ENCODE data around the gene TGFB2.

Gene TGFB2

GRCh38 chr1:218383051-218383450, 37.9 kb downstream of the TGFB2 start:
- H2AK5ac ChIP-seq (ENCODE audit: low read length, severe bottlenecking): no peak overlapping the region
- H3K4me2 ChIP-seq (ENCODE audit: low read length, poor library complexity, severe bottlenecking): no peak overlapping the region
- H3K36me3 ChIP-seq (ENCODE audit: control insufficient read depth in 1 of 2, insufficient read depth in 2 of 2, low read depth in 1 of 2, low read length in 2 of 2): peaks cover 0 to 8% of the 10 kb centered on the region in 2 experiments
- H2BK5ac ChIP-seq (ENCODE audit: low read depth, low read length, poor library complexity, severe bottlenecking): no peak overlapping the region
- H3K4me1 ChIP-seq (ENCODE audit: control insufficient read depth, insufficient read depth, low read depth, low read length): peaks cover 14% of the 10 kb centered on the region
- no peaks in the 10 kb centered on the region for H3K9me3 ChIP-seq (ENCODE audit: control insufficient read depth, low read length)
- H3K4ac ChIP-seq (ENCODE audit: low read depth in 1 of 2, low read length in 2 of 2): no peak overlapping the region
- no peak overlapping the region for H2BK15ac ChIP-seq (ENCODE audit: low read depth, poor library complexity, severe bottlenecking)
- H3K23ac ChIP-seq (ENCODE audit: low read length in 2 of 2): no peak overlapping the region
- H2AFZ ChIP-seq (ENCODE audit: low read depth, low read length): no peak overlapping the region
- H3K79me1 ChIP-seq (replicated peaks; ENCODE audit: low read length, poor library complexity, severe bottlenecking): peaks cover 5% of the 10 kb centered on the region
- no peak for DNase-seq
- no peak overlapping the region for H3K14ac ChIP-seq (ENCODE audit: low read length in 2 of 2)
- H4K8ac ChIP-seq (ENCODE audit: low read length): no peak overlapping the region
- no peak overlapping the region for H2BK120ac ChIP-seq (ENCODE audit: low read depth, low read length)
- peak overlapping the region; percentile 1 for H3K27ac ChIP-seq (ENCODE audit: low read length, poor library complexity, severe bottlenecking)
- no peak overlapping the region for H3K4me3 ChIP-seq (ENCODE audit: insufficient read depth in 1 of 2, low read depth in 1 of 2, low read length in 2 of 2)
- H4K91ac ChIP-seq (ENCODE audit: low read length): no peak overlapping the region
- no peak overlapping the region for H3K9ac ChIP-seq (ENCODE audit: low read length)
- WGBS: 86% methylated on average over 2 of the region's 2 CpGs
- no peak overlapping the region for H2BK12ac ChIP-seq (ENCODE audit: low read length in 2 of 2)
- no peak overlapping the region for H3K18ac ChIP-seq (ENCODE audit: low read depth in 1 of 2, low read length in 2 of 2)
- no peaks in the 10 kb centered on the region for H3K27me3 ChIP-seq (ENCODE audit: control insufficient read depth in 1 of 2, insufficient read depth in 1 of 2, low read length in 2 of 2)

- Histone ChIP-seq H3K14ac (ENCODE audit: low read length in 2 of 2) (no peak overlapping the region), H2BK12ac (ENCODE audit: low read length in 2 of 2) (no peak overlapping the region), H3K79me1 (replicated peaks; ENCODE audit: low read length, poor library complexity, severe bottlenecking) (peaks cover 8% of the 10 kb centered on the region), H3K4me3 (ENCODE audit: insufficient read depth in 1 of 2, low read depth in 1 of 2, low read length in 2 of 2) (no peak overlapping the region), H3K36me3 (ENCODE audit: control insufficient read depth in 1 of 2, insufficient read depth in 2 of 2, low read depth in 1 of 2, low read length in 2 of 2) (peaks cover 0 to 5% of the 10 kb centered on the region in 2 experiments), H2BK15ac (ENCODE audit: low read depth, poor library complexity, severe bottlenecking) (no peak overlapping the region), H3K9ac (ENCODE audit: low read length) (no peak overlapping the region), H3K4ac (ENCODE audit: low read depth in 1 of 2, low read length in 2 of 2) (no peak overlapping the region), H2BK5ac (ENCODE audit: low read depth, low read length, poor library complexity, severe bottlenecking) (no peak overlapping the region), H3K4me1 (ENCODE audit: control insufficient read depth, insufficient read depth, low read depth, low read length) (peaks cover 10% of the 10 kb centered on the region), H4K8ac (ENCODE audit: low read length) (no peak overlapping the region), H2BK120ac (ENCODE audit: low read depth, low read length) (no peak overlapping the region), H2AFZ (ENCODE audit: low read depth, low read length) (no peak overlapping the region), H2AK5ac (ENCODE audit: low read length, severe bottlenecking) (no peak overlapping the region), H3K27me3 (ENCODE audit: control insufficient read depth in 1 of 2, insufficient read depth in 1 of 2, low read length in 2 of 2) (no peaks in the 10 kb centered on the region), H3K27ac (ENCODE audit: low read length, poor library complexity, severe bottlenecking) (peak overlapping the region; percentile 1), H3K9me3 (ENCODE audit: control insufficient read depth, low read length) (no peaks in the 10 kb centered on the region), H4K91ac (ENCODE audit: low read length) (no peak overlapping the region), H3K18ac (ENCODE audit: low read depth in 1 of 2, low read length in 2 of 2) (no peak overlapping the region), H3K4me2 (ENCODE audit: low read length, poor library complexity, severe bottlenecking) (no peak overlapping the region), H3K23ac (ENCODE audit: low read length in 2 of 2) (no peak overlapping the region)
- WGBS: 86% methylated on average over 4 of the region's 8 CpGs
- no peak for DNase-seq
These were observed 38.5 kb downstream of the TGFB2 start for GRCh38 chr1:218383681-218384080.

- 49% methylated on average over 5 of the region's 6 CpGs for WGBS
- no peaks in the 10 kb centered on the region for H3K9me3 ChIP-seq (ENCODE audit: control insufficient read depth, low read length)
These were observed 39.5 kb downstream of the TGFB2 start for GRCh38 chr1:218384581-218384993.

GRCh38 chr1:218388591-218388990, 43.5 kb downstream of the TGFB2 start:
- Histone ChIP-seq H4K91ac (ENCODE audit: low read length) (no peak overlapping the region), H2BK12ac (ENCODE audit: low read length in 2 of 2) (no peak overlapping the region), H2BK5ac (ENCODE audit: low read depth, low read length, poor library complexity, severe bottlenecking) (no peak overlapping the region), H3K4me1 (ENCODE audit: control insufficient read depth, insufficient read depth, low read depth, low read length) (peaks cover 6% of the 10 kb centered on the region), H2AK5ac (ENCODE audit: low read length, severe bottlenecking) (no peak overlapping the region), H3K4me3 (ENCODE audit: insufficient read depth in 1 of 2, low read depth in 1 of 2, low read length in 2 of 2) (no peak overlapping the region), H2BK120ac (ENCODE audit: low read depth, low read length) (no peak overlapping the region), H3K27me3 (ENCODE audit: control insufficient read depth in 1 of 2, insufficient read depth in 1 of 2, low read length in 2 of 2) (no peaks in the 10 kb centered on the region), H3K9ac (ENCODE audit: low read length) (no peak overlapping the region), H3K23ac (ENCODE audit: low read length in 2 of 2) (no peak overlapping the region), H3K18ac (ENCODE audit: low read depth in 1 of 2, low read length in 2 of 2) (no peak overlapping the region), H4K8ac (ENCODE audit: low read length) (no peak overlapping the region), H3K4ac (ENCODE audit: low read depth in 1 of 2, low read length in 2 of 2) (no peak overlapping the region), H3K36me3 (ENCODE audit: control insufficient read depth in 1 of 2, insufficient read depth in 2 of 2, low read depth in 1 of 2, low read length in 2 of 2) (peaks cover 0 to 7% of the 10 kb centered on the region in 2 experiments), H2AFZ (ENCODE audit: low read depth, low read length) (no peak overlapping the region), H3K14ac (ENCODE audit: low read length in 2 of 2) (no peak overlapping the region), H3K9me3 (ENCODE audit: control insufficient read depth, low read length) (no peaks in the 10 kb centered on the region), H3K27ac (ENCODE audit: low read length, poor library complexity, severe bottlenecking) (no peak overlapping the region), H3K4me2 (ENCODE audit: low read length, poor library complexity, severe bottlenecking) (no peak overlapping the region), H3K79me1 (replicated peaks; ENCODE audit: low read length, poor library complexity, severe bottlenecking) (peaks cover 10% of the 10 kb centered on the region), H2BK15ac (ENCODE audit: low read depth, poor library complexity, severe bottlenecking) (peak overlapping the region; percentile 38)
- WGBS: over 99% methylated on average over 8 of the region's 8 CpGs
- DNase-seq: no peak

More at GRCh38 chr1:218384581-218384993, 39.5 kb downstream of the TGFB2 start:
- no peak overlapping the region for H3K9ac ChIP-seq (ENCODE audit: low read length)
- no peak overlapping the region for H3K23ac ChIP-seq (ENCODE audit: low read length in 2 of 2)
- peaks cover 10% of the 10 kb centered on the region for H3K4me1 ChIP-seq (ENCODE audit: control insufficient read depth, insufficient read depth, low read depth, low read length)
- no peak overlapping the region for H2BK15ac ChIP-seq (ENCODE audit: low read depth, poor library complexity, severe bottlenecking)
- H3K4me2 ChIP-seq (ENCODE audit: low read length, poor library complexity, severe bottlenecking): no peak overlapping the region
- no peak overlapping the region for H3K4me3 ChIP-seq (ENCODE audit: insufficient read depth in 1 of 2, low read depth in 1 of 2, low read length in 2 of 2)
- H2BK5ac ChIP-seq (ENCODE audit: low read depth, low read length, poor library complexity, severe bottlenecking): no peak overlapping the region
- H3K18ac ChIP-seq (ENCODE audit: low read depth in 1 of 2, low read length in 2 of 2): no peak overlapping the region
- H3K14ac ChIP-seq (ENCODE audit: low read length in 2 of 2): peak overlapping the region in 1 of 2 experiments; percentile 72
- H2BK12ac ChIP-seq (ENCODE audit: low read length in 2 of 2): no peak overlapping the region
- H3K4ac ChIP-seq (ENCODE audit: low read depth in 1 of 2, low read length in 2 of 2): no peak overlapping the region
- no peak overlapping the region for H3K27ac ChIP-seq (ENCODE audit: low read length, poor library complexity, severe bottlenecking)
- no peak overlapping the region for H2AFZ ChIP-seq (ENCODE audit: low read depth, low read length)
- peaks cover 8% of the 10 kb centered on the region for H3K79me1 ChIP-seq (replicated peaks; ENCODE audit: low read length, poor library complexity, severe bottlenecking)
- H2BK120ac ChIP-seq (ENCODE audit: low read depth, low read length): no peak overlapping the region
- peak; percentile 51 for DNase-seq
- H2AK5ac ChIP-seq (ENCODE audit: low read length, severe bottlenecking): peak overlapping the region; percentile 51
- no peaks in the 10 kb centered on the region for H3K27me3 ChIP-seq (ENCODE audit: control insufficient read depth in 1 of 2, insufficient read depth in 1 of 2, low read length in 2 of 2)
- H4K91ac ChIP-seq (ENCODE audit: low read length): no peak overlapping the region
- H4K8ac ChIP-seq (ENCODE audit: low read length): no peak overlapping the region
- peaks cover 0 to 6% of the 10 kb centered on the region in 2 experiments for H3K36me3 ChIP-seq (ENCODE audit: control insufficient read depth in 1 of 2, insufficient read depth in 2 of 2, low read depth in 1 of 2, low read length in 2 of 2)

Measured in mesenchymal stem cell (in vitro differentiated cells and primary cell).